PC-9 (cell line): ENCODE results near the gene GALNT5.

Experiments used
- CTCF ChIP-seq: fragments of 200-600 bp; sonication (generic); conservative IDR thresholded peaks from 2 replicates; pipeline ENCODE4 v1.6.1; 2017; ENCODE audit warnings: mixed run types, antibody characterized with exemption, mild to moderate bottlenecking, moderate library complexity
- EZH2 ChIP-seq: fragments of 200-600 bp; sonication (generic); IDR thresholded peaks from 2 replicates; pipeline ENCODE4 v1.8.0; 2017; ENCODE audit warnings: antibody characterized with exemption, low read depth

GRCh38 chr2:157329524-157329923 lies 72.0 kb downstream of the GALNT5 start:
- TF ChIP-seq CTCF, result no peak
- TF ChIP-seq EZH2, result no peak
